IgD-negative memory B cell (primary cell): ENCODE data around the gene NOP58. TPM values are rescaled to one million over a fixed set of nuclear protein-coding genes. Genes with fewer than 3 reads are reported as not detected.
"Not testable (repeated sequence)": the region's sequence is repeated elsewhere in the genome, so short reads cannot be mapped to it uniquely, and the experiment has no call there.

Source experiments
- H3K27ac Mint-ChIP-seq, 3 donors: one replicate each; pipeline ENCODE4 v1.8.0; 2020 to 2022; ENCODE audit warnings: mild to moderate bottlenecking in 3 of 3, mixed read lengths in 3 of 3, moderate library complexity in 1 of 3
- H3K27me3 Mint-ChIP-seq: one replicate; pipeline ENCODE4 v1.8.0; 2021; ENCODE audit warnings: mixed read lengths
- H3K36me3 Mint-ChIP-seq: one replicate; pipeline ENCODE4 v1.8.0; 2020; ENCODE audit warnings: mild to moderate bottlenecking, mixed read lengths
- H3K4me1 Mint-ChIP-seq, 3 donors: one replicate each; pipeline ENCODE4 v1.8.0; 2020 to 2022; ENCODE audit warnings: mixed read lengths in 3 of 3, mild to moderate bottlenecking in 1 of 3
- H3K4me3 Mint-ChIP-seq, 4 donors: one replicate each; pipeline ENCODE4 v1.8.0; 2020 to 2022; ENCODE audit warnings: mild to moderate bottlenecking in 4 of 4, mixed read lengths in 4 of 4, moderate library complexity in 3 of 4
- H3K9me3 Mint-ChIP-seq, 3 donors: one replicate each; pipeline ENCODE4 v1.8.0; 2020 to 2021; ENCODE audit warnings: mixed read lengths in 3 of 3, mild to moderate bottlenecking in 1 of 3
- polyA plus RNA-seq: library from polyadenylated mRNA; unstranded; fragments of 300-500 nt; fragmentation: Illumina TruSeq; gene quantifications from one replicate; pipeline ENCODE4 v1.2.3, GENCODE V29; 2021

The NOP58 gene
- polyA plus RNA-seq, 1 donor from 2014 or later = 111 TPM

GRCh38 chr2:202278036-202278760 is 12.6 kb downstream of the NOP58 start:
- Mint-ChIP-seq H3K4me3 (no peak overlapping the region), H3K4me1 (peaks cover 3 to 8% (median 7%) of the 10 kb centered on the region in 3 donors), H3K27ac (peak overlapping the region in 1 of 3 donors; percentile 31), H3K27me3 (no peaks in the 10 kb centered on the region), H3K36me3 (peaks cover 2% of the 10 kb centered on the region), H3K9me3 (no peaks in the 10 kb centered on the region)

GRCh38 chr2:202278944-202279343 is 13.4 kb downstream of the NOP58 start:
- Mint-ChIP-seq H3K27ac (no peak overlapping the region), H3K9me3 (no peaks in the 10 kb centered on the region), H3K4me1 (peaks cover 3 to 6% (median 5%) of the 10 kb centered on the region in 3 donors), H3K27me3 (no peaks in the 10 kb centered on the region), H3K4me3 (no peak overlapping the region), H3K36me3 (peaks cover 2% of the 10 kb centered on the region)

GRCh38 chr2:202286595-202286994 is 21.0 kb downstream of the NOP58 start:
- H3K9me3 Mint-ChIP-seq = no peaks in the 10 kb centered on the region
- no peaks in the 10 kb centered on the region for H3K36me3 Mint-ChIP-seq
- H3K4me3 Mint-ChIP-seq = no peak overlapping the region
- H3K4me1 Mint-ChIP-seq = peaks cover 0 to 2% (median 0%) of the 10 kb centered on the region in 3 donors
- H3K27ac Mint-ChIP-seq = no peak overlapping the region
- H3K27me3 Mint-ChIP-seq = no peaks in the 10 kb centered on the region

GRCh38 chr2:202289394-202290204 is 24.0 kb downstream of the NOP58 start:
- no peaks in the 10 kb centered on the region for H3K27me3 Mint-ChIP-seq
- H3K36me3 Mint-ChIP-seq = no peaks in the 10 kb centered on the region
- H3K4me3 Mint-ChIP-seq = no peak overlapping the region
- peak overlapping the region in 1 of 3 donors; percentile 16 for H3K27ac Mint-ChIP-seq
- H3K4me1 Mint-ChIP-seq = no peaks in the 10 kb centered on the region
- H3K9me3 Mint-ChIP-seq = no peaks in the 10 kb centered on the region

GRCh38 chr2:202290316-202290715 is 24.8 kb downstream of the NOP58 start:
- H3K27me3 Mint-ChIP-seq = no peaks in the 10 kb centered on the region
- H3K36me3 Mint-ChIP-seq = peaks cover 2% of the 10 kb centered on the region
- no peaks in the 10 kb centered on the region for H3K4me1 Mint-ChIP-seq
- H3K9me3 Mint-ChIP-seq = no peaks in the 10 kb centered on the region
- H3K4me3 Mint-ChIP-seq = no peak overlapping the region
- H3K27ac Mint-ChIP-seq = peak overlapping the region in 1 of 3 donors; percentile 39

- no peaks in the 10 kb centered on the region for H3K9me3 Mint-ChIP-seq
- no peaks in the 10 kb centered on the region for H3K4me1 Mint-ChIP-seq
- H3K36me3 Mint-ChIP-seq = peaks cover 2% of the 10 kb centered on the region
- H3K27ac Mint-ChIP-seq = peak overlapping the region in 1 of 3 donors; percentile 39
- H3K27me3 Mint-ChIP-seq = no peaks in the 10 kb centered on the region
- peak overlapping the region in 1 of 4 donors; percentile 39 for H3K4me3 Mint-ChIP-seq
These were observed 25.4 kb downstream of the NOP58 start for GRCh38 chr2:202290970-202291369.

GRCh38 chr2:202299712-202300111 is 34.1 kb downstream of the NOP58 start:
- Mint-ChIP-seq H3K4me3 (peak overlapping the region in 1 of 4 donors; percentile 50), H3K36me3 (peaks cover 9% of the 10 kb centered on the region)

GRCh38 chr2:202306034-202306433 is 40.5 kb downstream of the NOP58 start:
- peaks cover 9% of the 10 kb centered on the region for H3K36me3 Mint-ChIP-seq
- no peak overlapping the region for H3K4me3 Mint-ChIP-seq
- H3K9me3 Mint-ChIP-seq = no peaks in the 10 kb centered on the region
- H3K27me3 Mint-ChIP-seq = no peaks in the 10 kb centered on the region
- H3K4me1 Mint-ChIP-seq = peaks cover 0 to 2% (median 0%) of the 10 kb centered on the region in 3 donors
- H3K27ac Mint-ChIP-seq = no peak overlapping the region

More at GRCh38 chr2:202299712-202300111, 34.1 kb downstream of the NOP58 start:
- Mint-ChIP-seq H3K27me3 (no peaks in the 10 kb centered on the region), H3K9me3 (no peaks in the 10 kb centered on the region), H3K27ac (peak overlapping the region in 2 of 3 donors; percentile 25 to 59), H3K4me1 (peaks cover 2 to 6% (median 4%) of the 10 kb centered on the region in 3 donors)

GRCh38 chr2:202307690-202308089 is 42.1 kb downstream of the NOP58 start:
- peaks cover 6% of the 10 kb centered on the region for H3K36me3 Mint-ChIP-seq
- peaks cover 0 to 2% (median 0%) of the 10 kb centered on the region in 3 donors for H3K9me3 Mint-ChIP-seq
- no peak overlapping the region for H3K27ac Mint-ChIP-seq
- peaks cover 0 to 2% (median 0%) of the 10 kb centered on the region in 3 donors for H3K4me1 Mint-ChIP-seq
- no peak overlapping the region for H3K4me3 Mint-ChIP-seq
- H3K27me3 Mint-ChIP-seq = no peaks in the 10 kb centered on the region

- Mint-ChIP-seq H3K9me3 (peaks cover 0 to 2% (median 0%) of the 10 kb centered on the region in 3 donors), H3K36me3 (peaks cover 3% of the 10 kb centered on the region), H3K27ac (peak overlapping the region in 1 of 3 donors; percentile 91), H3K4me3 (no peak overlapping the region), H3K4me1 (no peaks in the 10 kb centered on the region), H3K27me3 (no peaks in the 10 kb centered on the region)
These were observed 46.3 kb downstream of the NOP58 start for GRCh38 chr2:202311823-202312388.

- Mint-ChIP-seq H3K4me1 (no peaks in the 10 kb centered on the region), H3K36me3 (peaks cover 2% of the 10 kb centered on the region), H3K27me3 (no peaks in the 10 kb centered on the region), H3K9me3 (peaks cover 0 to 2% (median 0%) of the 10 kb centered on the region in 3 donors), H3K27ac (no peak overlapping the region), H3K4me3 (no peak overlapping the region)
These were observed 48.6 kb downstream of the NOP58 start for GRCh38 chr2:202314116-202314515.

- H3K27ac Mint-ChIP-seq = no peak overlapping the region
- no peaks in the 10 kb centered on the region for H3K27me3 Mint-ChIP-seq
- H3K9me3 Mint-ChIP-seq = no peaks in the 10 kb centered on the region
- no peaks in the 10 kb centered on the region for H3K4me1 Mint-ChIP-seq
- H3K4me3 Mint-ChIP-seq = no peak overlapping the region
- H3K36me3 Mint-ChIP-seq = no peaks in the 10 kb centered on the region
These were observed 51.7 kb downstream of the NOP58 start for GRCh38 chr2:202317080-202317857.

- H3K27me3 Mint-ChIP-seq, H3K4me1 Mint-ChIP-seq, H3K9me3 Mint-ChIP-seq: not testable (repeated sequence)
These were observed 54.8 kb downstream of the NOP58 start for GRCh38 chr2:202320362-202320761.

GRCh38 chr2:202322435-202322834 is 56.9 kb downstream of the NOP58 start:
- Mint-ChIP-seq H3K27ac (no peak overlapping the region), H3K9me3 (no peaks in the 10 kb centered on the region), H3K36me3 (no peaks in the 10 kb centered on the region), H3K27me3 (no peaks in the 10 kb centered on the region), H3K4me3 (no peak overlapping the region), H3K4me1 (no peaks in the 10 kb centered on the region)

More at GRCh38 chr2:202320362-202320761, 54.8 kb downstream of the NOP58 start:
- not testable (repeated sequence) for H3K36me3 Mint-ChIP-seq, H3K27ac Mint-ChIP-seq, H3K4me3 Mint-ChIP-seq
